ENCODE results near the gene RASA3. TPM values are rescaled to one million over a fixed set of nuclear protein-coding genes. Genes with fewer than 3 reads are reported as not detected.
A peak's percentile ranks its signal among the peaks of the same experiment; 100 is the strongest.

RASA3 gene
- total RNA-seq, 3 donors from 2014 or later (not counting 1 experiment from before 2014, with no cell fraction given) = 252 to 277 (median 274) TPM

- no peak for TF ChIP-seq CTCF (IDR thresholded peaks at IDR 0.05)
- intact Hi-C loops (cut with micrococcal nuclease) = no loop called here
- Mint-ChIP-seq H3K4me3 (no peak overlapping the region), H3K27ac (peak overlapping the region; percentile 62 to 91), H3K36me3 (peaks cover 7% of the 10 kb centered on the region), H3K9me3 (peaks cover 2 to 3% of the 10 kb centered on the region in 2 donors), H3K27me3 (ENCODE audit: low read depth in 2 of 2) (no peaks in the 10 kb centered on the region), H3K4me1 (peaks cover 5 to 12% of the 10 kb centered on the region in 2 donors)
- peak in 1 of 3 donors; percentile 32 for ATAC-seq
- Histone ChIP-seq H3K27ac (ENCODE audit: low read length) (no peak overlapping the region), H3K9me3 (ENCODE audit: control insufficient read depth, insufficient read depth, low read length) (no peaks in the 10 kb centered on the region), H3K4me1 (ENCODE audit: control insufficient read depth, insufficient read depth, low read length) (no peaks in the 10 kb centered on the region), H3K4me3 (ENCODE audit: low read length) (no peak overlapping the region), H3K36me3 (ENCODE audit: control insufficient read depth, insufficient read depth, low read length) (peaks cover 66% of the 10 kb centered on the region), H3K27me3 (ENCODE audit: control insufficient read depth, insufficient read depth, low read length) (no peaks in the 10 kb centered on the region)
- no peak for DNase-seq
- WGBS (ENCODE audit: insufficient coverage) = 94% methylated on average over 12 of the region's 12 CpGs
Measured at GRCh38 chr13:113980489-113981064, 151.8 kb downstream of the RASA3 start.

- Histone ChIP-seq H3K4me1 (ENCODE audit: control insufficient read depth, insufficient read depth, low read length) (no peaks in the 10 kb centered on the region), H3K27me3 (ENCODE audit: control insufficient read depth, insufficient read depth, low read length) (no peaks in the 10 kb centered on the region), H3K36me3 (ENCODE audit: control insufficient read depth, insufficient read depth, low read length) (peaks cover 73% of the 10 kb centered on the region), H3K9me3 (ENCODE audit: control insufficient read depth, insufficient read depth, low read length) (no peaks in the 10 kb centered on the region), H3K27ac (ENCODE audit: low read length) (no peak overlapping the region), H3K4me3 (ENCODE audit: low read length) (no peak overlapping the region)
- intact Hi-C loops (cut with micrococcal nuclease) = no loop called here
- Mint-ChIP-seq H3K4me3 (no peak overlapping the region), H3K9me3 (peaks cover 2 to 3% of the 10 kb centered on the region in 2 donors), H3K27ac (peak overlapping the region; percentile 62 to 91), H3K27me3 (ENCODE audit: low read depth in 2 of 2) (no peaks in the 10 kb centered on the region), H3K36me3 (peaks cover 7% of the 10 kb centered on the region), H3K4me1 (peaks cover 5 to 12% of the 10 kb centered on the region in 2 donors)
- WGBS (ENCODE audit: insufficient coverage) = 96% methylated on average over 20 of the region's 20 CpGs
- ATAC-seq = peak in 1 of 3 donors; percentile 43
- DNase-seq = no peak
- no peak for TF ChIP-seq CTCF (IDR thresholded peaks at IDR 0.05)
Measured at GRCh38 chr13:113979791-113980471, 152.5 kb downstream of the RASA3 start.

GRCh38 chr13:113978741-113979481 lies 153.5 kb downstream of the RASA3 start:
- Mint-ChIP-seq H3K4me1 (peaks cover 5 to 12% of the 10 kb centered on the region in 2 donors), H3K36me3 (peaks cover 7% of the 10 kb centered on the region), H3K27me3 (ENCODE audit: low read depth in 2 of 2) (no peaks in the 10 kb centered on the region), H3K4me3 (no peak overlapping the region), H3K9me3 (peaks cover 2 to 3% of the 10 kb centered on the region in 2 donors), H3K27ac (peak overlapping the region; percentile 27 to 62)
- TF ChIP-seq CTCF (IDR thresholded peaks at IDR 0.05) = no peak
- no peak for ATAC-seq
- H3K4me1 ChIP-seq (ENCODE audit: control insufficient read depth, insufficient read depth, low read length) = no peaks in the 10 kb centered on the region
- H3K27me3 ChIP-seq (ENCODE audit: control insufficient read depth, insufficient read depth, low read length) = no peaks in the 10 kb centered on the region
- H3K9me3 ChIP-seq (ENCODE audit: control insufficient read depth, insufficient read depth, low read length) = no peaks in the 10 kb centered on the region
- intact Hi-C loops (cut with micrococcal nuclease) = no loop called here
- WGBS (ENCODE audit: insufficient coverage) = 94% methylated on average over 41 of the region's 41 CpGs
- DNase-seq = no peak
- H3K4me3 ChIP-seq (ENCODE audit: low read length) = no peak overlapping the region
- H3K36me3 ChIP-seq (ENCODE audit: control insufficient read depth, insufficient read depth, low read length) = peaks cover 79% of the 10 kb centered on the region
- H3K27ac ChIP-seq (ENCODE audit: low read length) = no peak overlapping the region

All from natural killer cell (primary cell).